Thyroid gland (tissue), 4 donors: Measurements from ENCODE around the gene INPP4A.

Experiments used
- POLR2A ChIP-seq, 2 donors: fragments of 450-650 bp; IDR thresholded peaks; one replicate each; pipeline ENCODE4 v1.6.1; 2017; ENCODE audit warnings: antibody characterized with exemption in 2 of 2, mild to moderate bottlenecking in 2 of 2, moderate library complexity in 1 of 2
- TF ChIP-seq, protein P1 (sequence below), 6 experiments: fragments of 200-600 bp in 3 of 6; fragments of 450-650 bp in 3 of 6; sonication (generic) in 3 of 6; IDR thresholded peaks; one replicate each; pipeline ENCODE4 v1.5.1; 2016 to 2019; ENCODE audit warnings: antibody characterized with exemption in 6 of 6, mild to moderate bottlenecking in 2 of 6, inconsistent platforms in 1 of 6, moderate library complexity in 1 of 6

DNA sequence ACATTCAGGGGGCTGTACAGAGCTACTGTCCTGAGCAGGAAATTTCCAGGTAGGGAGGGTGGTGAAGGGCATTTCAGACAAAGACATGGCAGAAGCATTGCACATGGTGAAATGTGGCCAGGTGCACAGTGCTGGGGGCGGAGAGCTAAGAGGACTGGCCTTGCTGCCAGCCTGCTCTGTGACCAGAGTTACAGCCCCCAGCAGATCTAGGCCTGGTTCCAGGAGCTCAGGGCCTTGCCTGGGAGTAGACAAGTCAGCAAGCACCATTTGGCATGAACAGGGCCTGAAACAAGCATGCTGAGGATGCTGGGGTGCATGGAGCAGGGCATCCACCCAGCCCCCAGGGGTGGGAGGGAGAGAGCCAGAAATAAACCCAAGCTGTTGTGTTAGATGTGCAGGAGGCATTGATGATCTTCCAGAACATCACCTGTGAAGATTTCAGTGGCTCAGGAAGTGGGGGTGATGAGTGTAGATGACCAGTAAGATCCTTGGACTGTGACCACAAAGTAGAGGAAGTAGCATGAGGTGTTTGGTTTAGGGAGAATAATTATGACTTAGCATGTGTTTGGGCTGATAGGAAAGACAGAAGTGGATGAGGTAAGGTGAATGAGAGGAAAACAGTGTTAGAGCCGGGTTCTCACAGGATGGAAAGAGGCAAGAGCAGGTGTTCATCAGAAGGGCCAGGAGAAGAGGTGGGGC lies 102.6 kb downstream of the INPP4A start:
- TF ChIP-seq, protein P1, sequence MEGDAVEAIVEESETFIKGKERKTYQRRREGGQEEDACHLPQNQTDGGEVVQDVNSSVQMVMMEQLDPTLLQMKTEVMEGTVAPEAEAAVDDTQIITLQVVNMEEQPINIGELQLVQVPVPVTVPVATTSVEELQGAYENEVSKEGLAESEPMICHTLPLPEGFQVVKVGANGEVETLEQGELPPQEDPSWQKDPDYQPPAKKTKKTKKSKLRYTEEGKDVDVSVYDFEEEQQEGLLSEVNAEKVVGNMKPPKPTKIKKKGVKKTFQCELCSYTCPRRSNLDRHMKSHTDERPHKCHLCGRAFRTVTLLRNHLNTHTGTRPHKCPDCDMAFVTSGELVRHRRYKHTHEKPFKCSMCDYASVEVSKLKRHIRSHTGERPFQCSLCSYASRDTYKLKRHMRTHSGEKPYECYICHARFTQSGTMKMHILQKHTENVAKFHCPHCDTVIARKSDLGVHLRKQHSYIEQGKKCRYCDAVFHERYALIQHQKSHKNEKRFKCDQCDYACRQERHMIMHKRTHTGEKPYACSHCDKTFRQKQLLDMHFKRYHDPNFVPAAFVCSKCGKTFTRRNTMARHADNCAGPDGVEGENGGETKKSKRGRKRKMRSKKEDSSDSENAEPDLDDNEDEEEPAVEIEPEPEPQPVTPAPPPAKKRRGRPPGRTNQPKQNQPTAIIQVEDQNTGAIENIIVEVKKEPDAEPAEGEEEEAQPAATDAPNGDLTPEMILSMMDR (IDR thresholded peaks at IDR 0.05) = no peak
- TF ChIP-seq POLR2A (IDR thresholded peaks at IDR 0.05) = no peak
